Dermis microvascular lymphatic vessel endothelial cell (primary cell): ENCODE measurements around the gene GSK3A. TPM values are rescaled to one million over a fixed set of nuclear protein-coding genes. Genes with fewer than 3 reads are reported as not detected.

ENCODE experiments used
- DNase-seq, 2 donors: peaks; one replicate each; pipeline versions ENCODE4 v3.0.0 to v3.0.0-alpha.2; 2010; ENCODE audit warnings: low read depth in 2 of 2
- total RNA-seq: library from RNA; depleted of rRNA; stranded (reverse); fragments of >200 nt; gene quantifications from 2 replicates; pipeline ENCODE4 v1.2.1, GENCODE V29; 2014

GSK3A gene
- total RNA-seq, 1 donor from 2014 or later = 8.9 TPM

DNA sequence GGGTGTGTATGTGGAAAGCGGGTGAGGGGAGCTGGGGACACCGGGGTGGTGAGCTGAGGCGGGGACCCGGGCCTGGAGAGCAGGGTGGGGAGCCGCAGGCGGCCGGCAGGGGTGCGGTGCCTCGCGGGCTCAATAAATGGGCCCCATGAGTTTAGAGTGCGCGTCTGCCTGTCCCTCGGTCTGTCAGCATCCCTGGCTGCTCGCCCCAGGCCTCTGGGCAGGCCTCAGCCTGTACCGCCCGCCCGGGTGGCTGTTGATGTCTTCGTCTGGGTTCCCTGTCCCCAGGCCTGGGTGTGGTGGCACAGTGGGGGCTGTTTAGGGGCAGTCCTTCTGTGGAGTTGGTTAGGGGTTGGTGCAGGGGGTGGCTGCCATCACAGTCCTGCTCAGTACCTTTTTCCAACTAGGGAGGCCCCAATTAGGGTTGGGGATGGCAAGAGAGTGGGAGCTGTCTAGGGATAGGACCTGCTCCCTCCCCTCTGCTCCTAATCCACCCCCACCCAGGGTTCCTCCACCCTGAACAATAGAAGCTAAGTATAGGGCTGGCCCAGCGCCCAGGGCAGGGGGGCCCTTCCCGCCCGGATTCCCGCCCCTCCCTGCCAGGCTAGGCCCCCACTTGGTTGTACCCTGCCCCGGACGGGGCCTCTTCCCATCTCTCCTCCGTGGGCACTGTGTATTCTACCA, 38.9 kb upstream of the GSK3A start:
- peak in 1 of 2 donors; percentile 76 for DNase-seq

GRCh38 chr19:42280815-42281145, 38.4 kb upstream of the GSK3A start:
- DNase-seq = peak in 1 of 2 donors; percentile 46

DNA sequence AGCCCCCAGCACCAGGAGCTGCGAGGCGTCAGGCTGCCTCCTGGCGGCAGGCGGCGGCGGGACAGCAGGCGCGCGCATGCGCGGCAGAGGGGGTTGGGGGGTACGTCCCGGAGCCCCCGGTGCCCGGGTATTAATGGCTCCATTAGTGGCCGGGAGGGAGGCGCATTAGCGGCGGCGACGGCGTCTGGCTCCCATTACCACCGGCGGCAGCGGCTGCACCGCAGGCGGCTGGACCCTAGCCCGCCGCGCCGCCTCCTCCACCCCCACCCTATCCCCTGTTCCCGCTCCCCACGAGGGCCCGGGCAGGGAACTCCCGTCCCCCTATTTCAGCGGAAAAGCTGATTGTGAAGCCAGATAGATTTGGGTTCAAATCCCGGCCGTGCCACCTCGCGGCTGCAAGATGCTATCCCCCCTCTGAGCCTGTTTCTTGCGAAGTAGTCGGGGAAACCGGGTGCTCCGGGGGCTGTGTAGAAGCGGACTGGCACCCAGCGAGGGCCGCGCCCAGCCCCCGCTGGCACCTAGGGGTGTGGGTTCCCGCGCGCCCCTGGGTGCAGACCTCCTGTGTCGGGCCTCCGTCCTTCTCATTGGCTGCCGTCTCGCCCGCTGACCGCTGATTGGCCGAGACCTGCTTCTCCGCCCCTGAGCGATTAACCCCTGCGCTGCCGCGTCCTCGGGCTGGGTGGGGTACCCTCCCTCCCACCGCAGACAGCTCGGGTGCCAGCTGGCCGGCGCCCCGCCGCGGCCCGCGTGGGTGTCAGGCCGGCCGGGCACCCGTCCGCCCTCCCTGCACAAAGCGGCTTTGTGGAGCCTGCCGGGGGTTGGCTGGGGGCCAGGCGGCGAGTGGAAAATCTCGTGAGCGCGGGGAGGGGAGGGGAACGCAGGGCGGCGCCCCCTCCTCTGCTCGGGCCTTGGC, 37.8 kb upstream of the GSK3A start:
- peak; percentile 56 to 87 for DNase-seq

DNA sequence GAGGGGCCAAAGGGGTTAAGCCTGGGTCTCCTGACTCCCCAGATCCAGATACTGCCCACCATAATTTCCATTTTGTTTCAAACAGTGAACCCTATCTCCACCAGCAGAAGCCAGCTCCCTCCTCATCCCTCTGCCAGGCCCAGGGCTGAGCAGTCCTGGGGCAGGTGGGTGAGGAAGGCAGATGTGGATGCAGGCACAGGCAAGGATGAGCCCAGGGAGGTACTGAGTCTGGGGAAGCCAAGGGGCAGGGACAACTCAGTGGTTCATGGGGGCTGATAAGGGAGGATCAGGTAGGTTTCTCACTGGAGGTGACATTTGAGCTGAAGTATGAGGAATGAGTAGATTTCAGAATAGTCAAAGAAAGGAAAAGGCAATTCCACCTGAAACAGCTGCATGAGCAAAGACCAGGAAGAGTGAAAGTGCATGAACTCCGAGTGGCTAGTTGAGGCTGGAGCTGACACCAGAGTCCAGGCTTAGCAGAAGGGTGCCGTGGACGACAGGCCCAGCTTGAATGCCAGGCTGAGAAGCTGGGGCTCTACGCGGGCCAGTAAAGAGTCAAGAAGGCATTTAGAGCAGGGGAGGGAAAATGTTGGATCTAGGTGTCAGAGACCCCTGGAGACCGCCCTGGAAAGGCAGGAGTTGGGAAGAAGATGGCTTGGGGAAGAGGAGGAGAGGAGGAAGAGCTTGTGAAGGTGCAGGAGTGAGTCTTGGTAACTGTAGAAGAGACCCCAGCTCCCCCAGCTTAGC, 36.9 kb upstream of the GSK3A start:
- DNase-seq = no peak

GRCh38 chr19:42278452-42279154, 36.2 kb upstream of the GSK3A start:
- no peak for DNase-seq

DNA sequence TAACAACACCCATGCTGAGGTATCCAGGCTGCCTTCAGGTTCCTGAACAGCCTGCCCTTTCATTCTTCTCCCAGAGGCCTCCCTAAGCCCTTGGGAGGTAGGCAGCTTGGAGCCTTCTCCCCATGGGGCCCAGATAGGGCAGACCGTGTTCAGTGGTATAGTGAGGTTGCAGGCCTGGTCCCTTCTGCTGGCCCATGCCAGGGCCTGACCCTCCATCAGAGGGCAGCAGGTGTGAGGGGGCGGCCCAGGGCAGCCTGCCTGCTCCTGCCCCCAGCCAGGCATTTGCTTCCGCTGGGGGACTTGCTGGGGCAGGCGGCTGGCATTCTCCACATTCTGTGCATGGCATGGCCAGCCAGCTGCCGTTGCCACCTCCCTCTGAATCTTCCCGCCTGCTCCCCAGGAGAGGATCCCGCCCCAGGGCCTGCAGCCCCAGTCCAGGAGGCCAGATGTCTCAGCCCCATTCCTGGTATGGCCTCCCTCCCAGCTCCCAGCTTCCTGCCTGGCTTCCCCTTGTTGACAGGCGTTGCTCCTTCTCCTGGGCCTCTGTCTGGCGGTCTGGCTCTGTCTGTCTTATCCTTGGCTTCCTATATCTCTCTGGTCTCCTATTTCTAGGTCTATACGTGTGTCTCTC, 35.5 kb upstream of the GSK3A start:
- peak in 1 of 2 donors; percentile 71 for DNase-seq

GRCh38 chr19:42276821-42277220, 34.4 kb upstream of the GSK3A start:
- DNase-seq = no peak

- DNase-seq = no peak
These were observed 33.9 kb upstream of the GSK3A start for GRCh38 chr19:42276284-42276683.

DNA sequence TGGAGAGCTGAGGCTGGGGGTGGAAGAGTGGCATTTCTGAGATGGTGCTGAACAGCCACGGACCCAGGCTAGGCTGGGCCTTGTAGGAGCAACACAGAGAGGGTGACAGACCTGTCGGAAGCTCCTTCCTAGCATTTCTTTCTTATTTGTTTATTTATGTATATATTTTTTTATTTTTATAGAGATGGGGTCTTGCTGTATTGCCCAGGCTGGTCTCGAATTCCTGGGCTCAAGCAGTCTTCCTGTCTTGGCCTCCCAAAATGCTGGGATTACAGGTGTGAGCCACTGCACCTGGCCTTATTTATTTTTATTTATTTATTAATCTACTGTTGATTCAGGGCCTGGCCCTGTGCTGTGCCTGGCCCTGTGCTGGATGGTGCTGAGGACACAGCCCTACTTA, 33.1 kb upstream of the GSK3A start:
- no peak for DNase-seq

GRCh38 chr19:42275103-42275502, 32.7 kb upstream of the GSK3A start:
- DNase-seq = no peak

GRCh38 chr19:42274065-42274682, 31.8 kb upstream of the GSK3A start:
- DNase-seq = no peak

- DNase-seq = no peak
These were observed 31.1 kb upstream of the GSK3A start for GRCh38 chr19:42273407-42274064.

DNA sequence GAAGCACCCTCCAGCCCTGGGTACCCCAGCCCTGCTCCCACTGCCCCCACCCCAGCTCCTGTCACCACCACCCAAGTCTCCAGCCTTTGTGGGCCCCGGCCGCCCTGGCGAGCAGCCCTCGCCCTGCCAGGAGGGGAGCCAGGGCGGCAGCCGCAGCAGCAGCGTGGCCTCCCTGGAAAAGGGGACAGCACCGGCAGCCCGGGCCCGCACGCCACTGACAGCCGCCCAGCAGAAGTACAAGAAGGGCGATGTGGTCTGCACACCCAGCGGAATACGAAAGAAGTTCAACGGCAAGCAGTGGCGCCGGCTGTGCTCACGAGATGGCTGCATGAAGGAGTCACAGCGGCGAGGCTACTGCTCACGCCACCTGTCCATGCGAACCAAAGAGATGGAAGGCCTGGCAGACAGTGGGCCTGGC, 30.6 kb upstream of the GSK3A start:
- no peak for DNase-seq

DNA sequence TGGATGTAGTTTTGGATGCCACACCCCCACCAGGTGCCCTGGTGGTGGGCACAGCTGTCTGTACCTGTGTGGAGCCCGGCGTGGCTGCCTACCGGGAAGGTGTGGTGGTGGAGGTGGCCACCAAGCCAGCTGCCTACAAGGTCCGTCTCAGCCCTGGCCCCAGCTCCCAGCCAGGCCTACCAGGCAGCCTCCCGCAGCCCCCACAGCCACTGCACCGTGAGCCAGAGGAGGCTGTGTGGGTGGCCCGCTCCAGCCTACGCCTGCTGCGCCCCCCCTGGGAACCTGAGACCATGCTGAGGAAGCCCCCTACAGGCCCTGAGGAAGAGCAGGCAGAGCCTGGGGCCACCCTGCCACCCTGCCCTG, 30.1 kb upstream of the GSK3A start:
- DNase-seq = no peak

DNA sequence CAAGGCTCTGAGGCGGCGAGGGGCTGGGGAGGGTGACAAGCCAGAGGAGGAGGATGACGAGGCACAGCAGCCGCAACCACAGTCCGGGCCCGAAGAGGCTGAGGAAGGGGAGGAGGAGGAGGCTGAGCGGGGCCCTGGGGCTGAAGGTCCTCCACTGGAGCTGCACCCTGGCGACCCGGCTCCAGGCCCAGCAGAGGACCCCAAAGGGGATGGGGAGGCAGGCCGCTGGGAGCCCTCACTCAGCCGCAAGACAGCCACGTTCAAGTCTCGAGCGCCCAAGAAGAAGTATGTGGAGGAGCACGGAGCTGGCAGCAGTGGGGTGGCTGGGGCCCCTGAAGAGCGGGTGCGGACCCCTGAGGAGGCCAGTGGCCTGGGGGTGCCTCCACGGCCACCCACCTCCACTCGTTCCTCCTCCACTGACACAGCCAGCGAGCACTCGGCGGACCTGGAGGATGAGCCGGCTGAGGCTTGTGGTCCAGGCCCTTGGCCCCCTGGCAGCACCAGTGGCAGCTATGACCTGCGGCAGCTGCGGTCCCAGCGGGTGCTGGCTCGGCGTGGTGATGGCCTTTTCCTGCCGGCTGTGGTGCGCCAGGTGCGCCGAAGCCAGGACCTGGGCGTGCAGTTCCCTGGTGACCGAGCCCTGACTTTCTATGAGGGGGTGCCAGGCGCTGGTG, 29.6 kb upstream of the GSK3A start:
- DNase-seq = no peak

DNA sequence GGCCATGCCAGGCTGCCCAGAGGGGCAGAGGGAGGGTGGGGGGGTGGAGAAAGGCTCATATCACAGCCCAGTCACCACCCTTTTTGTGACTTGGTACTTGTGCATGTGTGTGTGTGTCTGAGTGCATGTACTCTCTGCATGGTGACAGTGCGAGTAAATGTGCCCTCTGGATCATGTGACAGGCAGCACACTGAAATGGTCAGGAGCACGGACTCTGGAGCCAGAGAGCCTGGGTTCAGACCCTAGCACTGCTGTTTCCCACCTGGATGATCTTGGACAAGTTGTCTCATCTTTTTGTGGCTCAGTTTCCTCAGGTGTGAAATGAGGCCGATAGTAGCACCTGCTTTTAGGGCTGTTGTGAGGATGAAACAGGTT, 28.6 kb upstream of the GSK3A start:
- no peak for DNase-seq

DNA sequence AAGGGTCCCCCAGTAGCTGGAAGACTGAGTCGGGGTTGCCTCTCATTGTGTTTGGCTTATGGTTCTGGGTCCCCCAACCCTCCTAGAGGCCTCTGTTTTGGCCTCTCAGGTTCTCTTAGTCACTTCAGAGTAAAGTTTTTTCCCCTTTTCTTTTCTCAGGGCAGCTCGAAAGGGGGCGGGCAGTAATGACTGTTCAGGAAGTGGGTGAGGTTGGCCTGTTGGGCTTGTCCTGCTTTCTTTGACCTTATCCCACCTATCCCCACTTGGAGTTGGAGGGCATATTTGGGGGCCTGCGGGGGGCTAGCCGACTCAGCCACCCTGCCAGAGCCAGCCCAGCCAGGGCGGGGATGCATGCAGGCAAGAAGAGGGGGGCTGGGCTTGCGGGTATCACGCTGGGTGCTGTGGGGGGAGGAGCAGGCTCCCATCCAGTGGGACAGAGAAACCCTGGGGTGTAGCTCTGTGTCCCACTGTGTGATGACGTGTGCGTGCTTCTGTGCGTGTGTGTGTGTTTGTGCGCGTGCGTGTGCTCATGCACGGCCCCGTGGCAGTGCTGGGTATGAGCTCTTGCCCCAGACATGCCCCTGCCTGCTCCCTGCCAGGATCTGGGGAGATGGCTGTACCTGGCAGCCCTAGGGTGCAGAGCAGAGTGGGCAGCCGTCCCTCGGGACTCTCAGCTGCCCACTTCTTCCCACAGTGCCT, 28.1 kb upstream of the GSK3A start:
- peak in 1 of 2 donors; percentile 77 for DNase-seq

GRCh38 chr19:42269478-42270345, 27.3 kb upstream of the GSK3A start:
- no peak for DNase-seq
